HG03280 (cell line): ENCODE results near the gene CTAGE9.

ENCODE experiments used
- ATAC-seq: cut with Tn5 transposase; IDR thresholded peaks from one replicate; pipeline ENCODE4 v1.9.1; 2021; ENCODE audit warnings: mild to moderate bottlenecking, moderate library complexity; ENCODE audit not compliant: unreplicated experiment

The CTAGE9 gene

DNA sequence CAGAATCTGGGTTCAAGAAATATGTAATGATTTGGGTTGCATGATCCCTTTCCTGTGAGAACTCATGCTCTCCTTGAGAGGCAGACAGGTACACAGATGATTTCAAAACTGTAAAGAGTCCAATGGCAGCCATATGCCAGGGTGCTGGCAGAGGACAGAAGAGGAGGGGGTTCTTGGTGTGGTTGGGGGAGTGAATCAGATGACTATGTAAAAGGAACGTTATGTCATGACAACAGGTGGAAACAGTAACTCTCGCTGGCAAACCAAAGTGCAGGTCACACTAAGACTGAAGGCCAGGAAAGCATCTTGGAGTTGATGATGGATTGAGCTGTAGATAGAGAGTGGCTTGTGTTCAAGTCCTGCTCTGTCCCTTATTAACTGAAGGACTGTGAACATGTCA, 29.9 kb downstream of the CTAGE9 start:
- no peak for ATAC-seq

DNA sequence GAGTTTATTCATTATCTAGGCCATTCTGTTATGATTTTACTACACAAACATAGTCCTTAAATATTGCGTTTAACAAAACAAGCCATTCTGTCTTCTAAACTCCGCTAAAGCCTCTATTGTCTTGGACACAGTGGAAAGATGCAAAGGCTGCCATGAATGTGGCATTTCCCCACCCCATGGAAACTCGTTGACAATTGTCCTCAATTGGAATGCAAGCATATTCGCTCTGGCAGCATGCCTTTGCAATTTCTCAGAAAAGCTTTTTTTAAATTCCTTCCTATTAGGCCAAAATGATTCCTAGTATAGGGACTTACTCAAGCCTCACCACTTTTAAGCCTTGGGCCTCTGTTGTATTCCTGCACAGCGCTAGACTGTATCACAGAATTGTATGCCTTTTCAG, 32.4 kb downstream of the CTAGE9 start:
- no peak for ATAC-seq

DNA sequence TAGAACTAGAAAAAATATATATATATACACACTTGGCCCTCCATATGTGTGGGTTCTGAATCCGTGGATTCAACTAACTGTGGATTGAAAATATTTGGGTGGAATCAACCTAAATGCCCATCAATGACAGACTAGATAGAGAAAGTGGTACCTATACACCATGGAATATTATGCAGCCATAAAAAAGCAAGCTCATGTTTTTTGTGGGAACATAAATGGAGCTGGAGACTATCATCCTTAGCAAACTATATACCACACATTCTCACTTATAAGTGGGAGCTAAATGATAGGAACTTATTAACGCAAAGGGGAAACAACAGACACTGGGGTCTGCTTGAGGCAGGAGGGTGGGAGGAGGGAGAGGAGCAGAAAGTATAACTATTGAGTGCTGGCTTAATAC, 37.6 kb downstream of the CTAGE9 start:
- no peak for ATAC-seq

DNA sequence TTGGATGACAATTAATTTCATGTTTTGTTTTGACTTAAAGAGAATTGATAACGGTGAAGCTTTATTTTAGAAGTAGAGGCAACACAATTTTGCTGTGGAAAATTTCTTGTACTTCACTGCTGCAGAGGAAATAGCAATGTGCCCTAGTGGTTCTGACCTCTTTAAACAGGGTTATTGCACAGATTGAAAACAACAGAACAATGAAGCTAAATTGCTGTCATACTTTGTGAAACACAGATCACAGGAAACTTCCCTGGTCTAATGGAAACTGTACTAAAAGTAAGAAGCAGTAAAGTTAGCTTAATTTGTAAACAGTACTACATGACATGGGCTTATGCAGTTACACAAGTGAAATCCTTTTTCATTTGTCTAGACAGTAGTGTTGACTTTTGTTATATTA, 40.9 kb downstream of the CTAGE9 start:
- ATAC-seq: no peak

DNA sequence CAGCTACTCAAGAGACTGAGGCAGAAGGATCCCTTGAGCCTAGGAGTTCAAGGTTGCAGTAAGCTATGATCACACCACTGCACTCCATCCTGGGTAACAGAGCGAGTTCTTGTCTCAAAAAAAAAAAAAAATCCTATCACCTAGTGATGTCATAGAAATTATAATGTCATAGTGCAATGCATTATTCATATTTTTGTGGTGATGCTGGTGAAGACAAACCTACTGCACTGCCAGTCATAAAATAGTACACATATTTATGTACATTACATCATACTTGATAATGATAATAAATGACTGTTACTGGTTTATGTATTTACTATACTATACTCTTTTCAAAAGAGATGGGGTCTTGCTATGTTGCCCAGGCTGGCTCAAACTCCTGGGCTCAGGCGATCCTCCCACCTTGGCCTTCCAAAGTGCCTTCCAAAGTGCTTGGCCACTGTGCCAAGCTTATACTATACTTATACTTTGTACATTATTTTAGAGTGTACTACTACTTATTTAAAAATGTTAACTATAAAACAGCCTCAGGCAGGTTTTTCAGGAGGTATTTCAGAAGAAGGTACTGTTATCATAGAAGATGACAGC, 47.1 kb downstream of the CTAGE9 start:
- ATAC-seq: no peak

DNA sequence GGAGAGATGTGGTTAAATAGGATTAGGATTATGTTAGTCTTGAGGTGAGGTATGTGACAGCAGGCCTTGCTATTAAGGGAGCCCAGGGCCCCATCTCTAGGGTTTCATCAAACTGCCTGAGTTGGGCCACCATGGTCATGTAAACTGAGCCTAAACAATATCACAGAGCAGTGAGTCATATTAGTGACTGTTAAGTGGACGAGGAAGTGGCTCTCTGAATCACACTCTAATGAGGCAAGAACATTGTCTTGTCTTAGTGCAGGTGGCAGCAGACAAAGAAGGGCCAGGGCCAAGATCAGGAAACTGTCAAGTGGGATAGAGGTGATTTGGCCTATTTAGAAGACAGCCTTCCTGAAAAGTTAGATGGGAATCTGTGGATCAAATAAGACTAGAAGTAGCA, 50.6 kb downstream of the CTAGE9 start:
- no peak for ATAC-seq
